NCI-H146 (cell line): Measurements from ENCODE around the gene SERPINA4.

ENCODE experiments used
- DNase-seq: peaks from one replicate; lab custom pipeline; 2025; lab: John Stamatoyannopoulos, UW

Gene SERPINA4

GRCh38 chr14:94615823-94616570 is 54.8 kb downstream of the SERPINA4 start:
- DNase-seq = no peak

GRCh38 chr14:94617366-94617941 is 56.2 kb downstream of the SERPINA4 start:
- DNase-seq = no peak

GRCh38 chr14:94617988-94618822 is 57.0 kb downstream of the SERPINA4 start:
- no peak for DNase-seq

- DNase-seq = no peak
These were observed 58.1 kb downstream of the SERPINA4 start for GRCh38 chr14:94619297-94619696.
